HG03575 (cell line): ENCODE results near the gene LRRC26.

Experiments
- ATAC-seq: cut with Tn5 transposase; IDR thresholded peaks from one replicate; pipeline ENCODE4 v1.9.1; 2021; ENCODE audit not compliant: unreplicated experiment, insufficient number of reproducible peaks, low FRiP score; ENCODE audit errors: extremely low read depth

Gene LRRC26

DNA sequence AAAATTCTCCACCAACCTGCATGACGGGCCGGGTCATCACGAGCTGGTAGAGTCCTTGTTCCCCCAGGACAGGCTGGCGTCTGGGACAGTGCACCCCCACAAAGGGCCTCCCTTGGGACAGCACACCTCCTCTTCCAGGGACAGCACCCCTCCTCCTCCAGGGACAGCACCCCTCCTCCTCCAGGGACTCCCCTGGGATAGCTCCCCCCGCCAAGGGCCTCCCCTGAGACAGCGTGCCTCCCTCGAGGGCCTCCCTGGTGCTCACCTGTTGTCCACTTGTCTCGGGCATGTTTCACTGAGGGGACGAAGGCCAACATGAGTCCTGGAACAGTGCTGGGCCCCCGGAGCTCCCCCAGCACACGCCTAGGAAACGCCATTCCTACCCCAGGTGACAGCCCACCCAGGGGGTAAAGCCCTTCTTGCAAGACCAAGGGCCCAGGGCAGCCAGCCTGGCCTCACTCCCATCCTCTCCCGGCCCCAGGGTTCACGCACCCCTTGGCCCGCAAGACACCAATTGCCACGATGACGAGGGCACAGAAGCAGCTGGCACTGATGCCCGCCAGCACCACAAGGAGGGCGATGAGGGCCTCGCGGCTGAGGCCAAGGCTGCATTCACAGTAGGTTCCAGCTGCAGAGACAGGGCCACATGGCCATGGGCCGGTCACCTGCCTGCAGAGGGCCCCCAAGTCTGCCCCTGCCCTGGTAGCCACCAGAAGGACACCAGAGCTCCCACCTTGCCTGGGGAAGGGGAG lies 1.5 kb upstream of the LRRC26 start:
- ATAC-seq, result no peak

DNA sequence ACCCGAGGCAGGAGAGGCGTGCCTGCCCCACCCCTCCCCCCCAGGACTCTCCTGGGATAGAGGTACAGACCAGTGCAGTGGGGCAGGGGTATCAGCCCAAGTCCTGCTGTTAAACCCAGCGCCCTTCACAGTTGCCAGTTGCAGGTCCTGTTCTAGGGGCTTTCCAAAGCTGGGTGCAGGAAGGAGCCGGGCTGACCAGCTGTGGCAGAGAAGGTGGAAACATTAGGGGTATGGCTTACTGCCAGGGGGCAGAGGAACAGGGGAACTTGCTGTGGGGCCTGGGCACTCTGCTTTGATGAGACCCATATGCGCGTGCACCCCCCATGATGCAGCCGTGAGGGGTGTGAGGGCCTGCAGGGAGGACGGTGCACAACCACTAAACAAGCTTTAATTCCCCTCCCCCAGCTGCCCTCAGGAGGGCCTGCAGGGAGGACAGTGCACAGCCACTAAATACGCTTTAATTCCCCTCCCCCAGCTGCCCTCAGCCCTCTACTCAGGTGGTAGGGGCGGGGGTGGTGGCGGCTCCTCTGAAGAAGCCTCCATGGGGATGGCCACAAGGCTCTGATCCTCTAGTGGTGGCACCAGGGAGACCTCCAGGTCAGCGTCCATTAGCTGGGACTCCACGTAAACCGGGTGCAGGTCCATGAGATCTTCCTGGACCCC lies 766 bp upstream of the LRRC26 start:
- no peak for ATAC-seq

DNA sequence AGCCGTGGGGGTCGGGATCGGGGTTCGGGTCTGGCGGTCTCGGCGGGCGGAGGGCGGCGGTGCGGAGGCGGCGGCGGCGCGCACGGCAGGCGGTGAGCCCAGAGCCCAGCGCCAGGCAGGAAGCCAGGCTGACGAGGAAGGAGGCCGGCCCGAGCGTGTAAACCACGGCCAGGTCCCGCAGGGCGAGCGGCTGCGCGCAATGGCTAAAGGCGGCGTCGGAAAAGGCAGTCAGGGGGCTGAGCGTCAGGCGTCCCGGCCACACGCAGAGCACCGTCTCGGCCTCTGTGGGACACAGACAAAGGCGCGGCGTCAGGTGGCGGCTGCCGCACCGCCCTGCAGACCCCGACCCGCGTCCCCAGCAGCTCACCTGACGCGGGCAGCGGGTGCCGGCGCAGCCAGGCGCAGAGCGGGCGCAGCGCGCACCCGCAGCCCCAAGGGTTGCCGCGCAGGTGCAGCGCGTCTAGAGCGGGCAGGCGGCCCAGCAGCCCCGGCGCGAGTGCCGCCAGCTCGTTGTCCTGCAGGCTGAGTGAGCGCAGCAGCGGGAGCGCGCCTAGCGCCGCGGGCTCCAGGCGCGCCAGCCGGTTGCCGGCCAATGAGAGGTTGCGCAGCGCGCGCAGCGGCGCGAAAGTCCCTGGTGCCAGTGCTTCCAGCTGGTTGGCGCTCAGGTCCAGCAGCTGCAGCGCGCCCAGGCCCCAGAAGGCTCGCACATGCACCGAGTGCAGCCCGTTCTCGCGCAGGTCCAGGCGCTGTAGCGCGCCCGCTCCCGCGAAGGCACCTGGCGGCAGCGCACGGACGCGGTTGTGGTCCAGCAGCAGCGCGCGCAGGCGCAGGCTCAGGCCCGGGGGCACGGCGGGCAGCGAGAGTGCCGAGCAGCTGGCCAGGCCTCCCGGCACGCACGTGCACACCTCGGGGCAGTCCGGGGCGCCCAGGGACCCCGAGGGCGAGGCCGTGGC lies 671 bp downstream of the LRRC26 start:
- no peak for ATAC-seq

DNA sequence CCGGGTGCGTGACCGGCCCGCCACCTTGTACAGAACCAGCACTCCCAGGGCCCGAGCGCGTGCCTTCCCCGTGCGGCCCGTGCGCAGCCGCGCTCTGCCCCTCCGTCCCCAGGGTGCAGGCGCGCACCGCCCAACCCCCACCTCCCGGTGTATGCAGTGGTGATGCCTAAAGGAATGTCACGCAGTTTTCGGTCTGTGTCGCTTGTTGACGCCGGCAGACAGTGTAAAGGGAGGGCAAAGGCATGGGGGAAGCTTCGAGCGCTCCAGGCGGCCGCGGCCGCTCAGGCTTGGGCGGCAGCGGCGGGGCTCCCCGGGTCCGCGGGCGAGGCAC lies 1.3 kb downstream of the LRRC26 start:
- no peak for ATAC-seq

DNA sequence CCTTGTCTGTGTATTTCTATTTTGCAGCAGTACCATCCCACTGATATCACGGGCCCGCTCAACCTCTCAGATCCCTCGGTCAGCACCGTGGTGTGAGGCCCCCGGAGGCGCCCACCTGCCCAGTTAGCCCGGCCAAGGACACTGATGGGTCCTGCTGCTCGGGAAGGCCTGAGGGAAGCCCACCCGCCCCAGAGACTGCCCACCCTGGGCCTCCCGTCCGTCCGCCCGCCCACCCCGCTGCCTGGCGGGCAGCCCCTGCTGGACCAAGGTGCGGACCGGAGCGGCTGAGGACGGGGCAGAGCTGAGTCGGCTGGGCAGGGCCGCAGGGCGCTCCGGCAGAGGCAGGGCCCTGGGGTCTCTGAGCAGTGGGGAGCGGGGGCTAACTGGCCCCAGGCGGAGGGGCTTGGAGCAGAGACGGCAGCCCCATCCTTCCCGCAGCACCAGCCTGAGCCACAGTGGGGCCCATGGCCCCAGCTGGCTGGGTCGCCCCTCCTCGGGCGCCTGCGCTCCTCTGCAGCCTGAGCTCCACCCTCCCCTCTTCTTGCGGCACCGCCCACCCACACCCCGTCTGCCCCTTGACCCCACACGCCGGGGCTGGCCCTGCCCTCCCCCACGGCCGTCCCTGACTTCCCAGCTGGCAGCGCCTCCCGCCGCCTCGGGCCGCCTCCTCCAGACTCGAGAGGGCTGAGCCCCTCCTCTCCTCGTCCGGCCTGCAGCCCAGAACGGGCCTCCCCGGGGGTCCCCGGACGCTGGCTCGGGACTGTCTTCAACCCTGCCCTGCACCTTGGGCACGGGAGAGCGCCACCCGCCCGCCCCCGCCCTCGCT lies 1.9 kb downstream of the LRRC26 start:
- no peak for ATAC-seq

DNA sequence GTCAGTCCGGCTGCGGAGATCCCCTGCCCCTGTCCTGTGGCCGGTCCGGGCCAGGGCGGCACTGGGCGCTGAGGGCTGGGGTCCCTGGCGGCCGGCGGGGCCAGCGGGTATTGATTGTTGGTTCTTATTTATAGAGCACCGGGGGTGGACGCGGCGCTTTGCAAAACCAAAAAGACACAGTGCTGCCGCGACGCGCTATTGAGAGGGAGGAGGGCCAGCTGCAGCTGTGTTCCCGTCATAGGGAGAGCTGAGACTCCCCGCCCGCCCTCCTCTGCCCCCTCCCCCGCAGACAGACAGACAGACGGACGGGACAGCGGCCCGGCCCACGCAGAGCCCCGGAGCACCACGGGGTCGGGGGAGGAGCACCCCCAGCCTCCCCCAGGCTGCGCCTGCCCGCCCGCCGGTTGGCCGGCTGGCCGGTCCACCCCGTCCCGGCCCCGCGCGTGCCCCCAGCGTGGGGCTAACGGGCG lies 2.5 kb downstream of the LRRC26 start:
- ATAC-seq, result no peak

DNA sequence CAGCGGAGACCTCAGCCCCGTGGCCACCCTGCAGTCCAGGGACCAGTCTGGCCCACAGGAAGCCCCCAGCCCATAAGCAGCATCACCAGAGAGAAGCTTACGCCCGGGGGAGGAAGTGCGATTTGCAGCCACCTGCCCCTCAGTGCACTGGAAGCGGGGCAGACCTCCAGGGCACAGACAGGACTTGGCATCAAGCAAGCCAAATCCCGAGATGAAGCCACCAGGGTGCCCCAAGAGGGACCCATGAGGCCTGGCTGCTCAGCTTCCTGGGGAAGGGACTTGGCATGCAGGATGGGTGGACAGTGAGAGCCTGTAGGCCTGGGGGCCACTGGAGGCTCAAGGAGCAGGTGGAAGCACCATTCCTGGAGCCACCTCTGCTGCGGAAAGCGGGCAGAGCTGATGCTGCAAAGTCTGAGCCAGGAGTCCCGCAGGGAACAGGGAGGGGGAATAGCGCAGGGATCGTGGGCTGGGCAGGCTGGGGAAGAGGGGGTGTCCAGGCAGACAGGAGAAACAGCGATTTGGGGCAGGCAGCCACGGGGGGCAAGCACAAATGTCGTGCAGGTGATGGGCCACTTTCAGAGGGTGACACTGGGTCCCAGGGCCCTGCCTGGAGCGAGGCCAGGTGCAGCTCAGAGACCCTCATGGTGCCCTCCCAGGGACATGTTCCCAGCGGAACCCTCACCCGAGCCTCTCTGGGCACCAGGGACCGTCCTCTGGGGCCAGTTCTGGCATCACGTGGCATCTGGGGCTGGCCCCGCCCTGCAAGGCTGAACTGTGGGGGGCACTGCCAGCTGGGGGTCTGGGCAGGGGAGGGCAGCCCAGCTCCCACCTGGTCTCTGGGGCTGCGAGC lies 3.2 kb downstream of the LRRC26 start:
- ATAC-seq, result no peak

DNA sequence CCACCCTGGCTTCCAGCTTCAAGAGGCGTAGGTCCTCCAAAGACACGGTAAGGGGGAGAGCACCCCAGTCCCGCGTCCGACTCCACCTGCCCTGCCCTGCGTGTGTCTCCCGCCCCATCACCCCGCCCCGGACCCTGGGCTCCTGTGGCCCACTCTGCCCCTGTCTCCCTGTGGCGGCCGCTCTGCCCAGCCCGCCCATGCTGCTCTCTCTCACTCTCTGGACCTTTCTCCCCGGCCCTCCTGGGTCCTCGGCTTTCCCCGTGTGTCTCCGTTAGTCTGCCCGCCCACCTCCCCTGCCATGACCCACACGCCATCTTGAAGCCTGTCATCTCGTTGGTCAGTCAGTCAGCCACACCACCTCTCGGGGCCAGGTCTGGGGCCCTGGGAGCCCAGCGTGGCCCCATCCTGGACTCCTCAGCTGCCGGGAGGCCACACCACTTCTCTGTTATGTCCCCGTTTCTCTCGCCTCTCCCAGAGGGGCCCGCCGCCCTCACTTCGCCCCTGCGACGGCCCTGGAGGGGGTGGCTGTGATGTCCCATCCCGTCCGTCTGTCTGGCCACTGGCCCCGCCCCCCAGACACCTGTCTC lies 4.5 kb downstream of the LRRC26 start:
- no peak for ATAC-seq

DNA sequence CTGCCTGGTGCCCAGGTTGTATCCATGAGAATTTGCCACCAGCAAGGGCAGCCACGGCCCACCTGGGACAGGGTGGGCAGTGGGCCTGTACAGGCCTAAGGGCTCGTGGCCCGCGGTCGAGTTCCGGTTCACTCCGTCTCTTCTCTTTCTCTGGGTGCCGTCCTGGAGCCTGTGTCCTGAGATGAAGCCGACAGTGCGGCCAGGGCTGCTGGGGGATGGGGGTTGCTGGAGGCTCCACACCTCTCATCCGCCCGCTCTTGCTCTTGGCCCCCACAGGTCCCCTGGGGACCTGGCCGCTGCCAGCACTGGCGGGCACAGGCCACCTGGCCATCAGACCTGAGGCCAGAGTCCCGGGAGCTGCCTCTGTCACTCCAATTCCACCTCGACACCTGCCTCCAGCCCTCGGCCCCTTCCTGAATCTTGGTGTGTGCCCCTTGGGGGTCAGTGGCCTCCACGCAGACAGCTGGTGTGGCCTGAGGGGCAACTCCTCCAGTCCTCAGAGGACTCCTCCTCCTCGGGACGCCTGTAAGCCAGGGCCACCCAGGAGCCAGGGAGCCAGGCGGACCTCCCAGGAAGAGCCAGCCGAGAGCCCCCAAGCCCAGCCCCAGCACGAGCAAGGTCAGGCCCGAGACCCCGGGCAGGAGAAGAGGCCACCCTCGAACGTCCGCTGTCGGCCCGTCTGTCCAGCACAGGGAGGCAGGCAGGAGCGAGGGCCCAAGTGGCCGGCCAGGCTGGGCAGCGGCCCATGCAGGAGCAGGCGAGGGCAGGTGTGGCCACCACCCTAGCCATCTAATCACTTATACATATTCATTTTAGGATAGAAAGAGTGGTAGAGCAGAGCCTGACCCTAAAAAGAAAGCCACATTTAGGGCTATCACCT lies 5.2 kb downstream of the LRRC26 start:
- no peak for ATAC-seq

DNA sequence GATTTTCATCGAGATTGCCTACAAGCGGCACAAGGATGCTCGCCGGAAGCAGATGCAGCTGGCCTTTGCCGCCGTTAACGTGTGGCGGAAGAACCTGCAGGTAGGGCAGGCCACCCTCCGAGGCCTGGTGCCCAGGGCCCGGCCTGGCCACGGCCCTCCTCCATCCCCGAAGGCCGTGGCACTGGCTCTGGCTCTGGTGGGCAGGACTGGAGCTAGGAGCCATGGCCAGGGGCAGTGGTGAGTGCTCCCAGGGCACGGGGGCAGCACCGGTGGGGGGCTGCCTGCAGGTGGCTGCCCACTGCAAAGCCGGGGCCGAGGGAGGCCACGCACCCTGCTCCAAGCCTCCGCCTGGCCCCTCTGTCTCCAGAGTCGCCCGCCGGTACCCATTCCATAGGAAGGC lies 6.0 kb downstream of the LRRC26 start:
- ATAC-seq, result no peak

DNA sequence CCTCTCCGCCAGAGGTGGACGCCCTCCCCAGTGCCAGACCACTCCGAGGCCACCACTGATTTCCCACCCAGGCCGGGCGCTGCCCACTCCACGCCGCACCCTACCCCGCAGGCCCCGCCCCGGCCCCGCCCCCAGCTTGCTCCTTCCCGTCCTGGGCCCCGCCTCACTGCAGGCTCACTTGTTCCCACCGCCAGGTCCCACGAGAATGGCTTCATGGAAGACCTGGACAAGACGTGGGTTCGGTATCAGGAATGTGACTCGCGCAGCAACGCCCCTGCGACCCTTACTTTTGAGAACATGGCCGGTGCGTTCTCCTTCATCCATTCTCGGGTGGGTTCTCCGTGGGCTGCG lies 6.5 kb downstream of the LRRC26 start:
- no peak for ATAC-seq

DNA sequence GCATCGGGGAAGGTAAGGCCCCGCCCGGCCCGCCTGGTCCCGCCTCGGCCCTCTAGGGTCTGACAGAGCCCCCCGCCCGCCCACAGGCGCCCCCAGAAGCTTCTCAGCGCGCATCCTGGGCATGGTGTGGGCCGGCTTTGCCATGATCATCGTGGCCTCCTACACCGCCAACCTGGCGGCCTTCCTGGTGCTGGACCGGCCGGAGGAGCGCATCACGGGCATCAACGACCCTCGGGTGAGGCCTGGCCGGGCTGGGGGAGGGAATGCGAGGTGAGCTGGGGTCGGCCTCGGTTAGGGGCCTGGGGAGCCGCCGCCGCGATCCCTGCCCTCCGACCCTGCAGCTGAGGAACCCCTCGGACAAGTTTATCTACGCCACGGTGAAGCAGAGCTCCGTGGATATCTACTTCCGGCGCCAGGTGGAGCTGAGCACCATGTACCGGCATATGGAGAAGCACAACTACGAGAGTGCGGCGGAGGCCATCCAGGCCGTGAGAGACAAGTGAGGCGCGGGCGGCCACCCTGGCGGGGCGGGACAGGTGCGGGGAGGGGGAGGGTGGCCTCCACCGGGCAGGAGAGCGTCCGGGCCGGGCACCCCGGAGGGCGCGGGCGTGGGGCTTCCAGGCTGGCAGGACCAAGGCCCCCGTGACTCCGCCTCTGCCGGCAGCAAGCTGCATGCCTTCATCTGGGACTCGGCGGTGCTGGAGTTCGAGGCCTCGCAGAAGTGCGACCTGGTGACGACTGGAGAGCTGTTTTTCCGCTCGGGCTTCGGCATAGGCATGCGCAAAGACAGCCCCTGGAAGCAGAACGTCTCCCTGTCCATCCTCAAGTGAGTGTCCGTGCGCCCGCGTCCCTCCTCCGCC lies 7.1 kb downstream of the LRRC26 start:
- no peak for ATAC-seq

DNA sequence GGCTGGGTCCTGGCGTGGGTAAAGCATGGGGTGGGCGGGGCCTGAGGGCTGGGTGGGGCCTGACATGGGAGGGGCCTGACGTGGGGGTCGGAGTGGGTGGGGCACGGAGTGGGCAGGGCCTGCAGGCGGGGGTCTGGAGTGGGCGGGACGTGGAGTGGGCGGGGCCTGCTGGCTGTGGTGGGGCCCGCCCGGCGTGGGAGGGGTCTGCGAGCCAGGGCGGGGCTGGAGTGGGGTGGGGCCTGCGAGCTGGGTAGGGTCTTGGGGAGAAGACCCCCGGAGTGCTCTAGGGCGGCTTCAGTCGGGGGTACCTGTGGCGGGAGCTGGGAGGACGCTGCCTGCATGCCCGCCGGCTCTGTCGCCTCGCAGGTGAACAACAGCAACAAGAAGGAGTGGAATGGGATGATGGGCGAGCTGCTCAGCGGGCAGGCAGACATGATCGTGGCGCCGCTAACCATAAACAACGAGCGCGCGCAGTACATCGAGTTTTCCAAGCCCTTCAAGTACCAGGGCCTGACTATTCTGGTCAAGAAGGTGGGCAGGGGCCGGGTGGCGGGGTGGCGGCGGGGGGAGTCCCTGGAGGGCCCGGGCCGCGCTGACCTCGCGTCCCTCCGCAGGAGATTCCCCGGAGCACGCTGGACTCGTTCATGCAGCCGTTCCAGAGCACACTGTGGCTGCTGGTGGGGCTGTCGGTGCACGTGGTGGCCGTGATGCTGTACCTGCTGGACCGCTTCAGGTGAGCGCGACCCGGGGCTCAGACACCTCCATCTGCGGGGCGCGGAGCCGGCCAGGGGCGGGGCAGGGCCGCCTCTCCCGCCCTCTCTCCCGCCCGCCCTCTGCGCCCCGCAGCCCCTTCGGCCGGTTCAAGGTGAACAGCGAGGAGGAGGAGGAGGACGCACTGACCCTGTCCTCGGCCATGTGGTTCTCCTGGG lies 8.0 kb downstream of the LRRC26 start:
- ATAC-seq, result no peak

DNA sequence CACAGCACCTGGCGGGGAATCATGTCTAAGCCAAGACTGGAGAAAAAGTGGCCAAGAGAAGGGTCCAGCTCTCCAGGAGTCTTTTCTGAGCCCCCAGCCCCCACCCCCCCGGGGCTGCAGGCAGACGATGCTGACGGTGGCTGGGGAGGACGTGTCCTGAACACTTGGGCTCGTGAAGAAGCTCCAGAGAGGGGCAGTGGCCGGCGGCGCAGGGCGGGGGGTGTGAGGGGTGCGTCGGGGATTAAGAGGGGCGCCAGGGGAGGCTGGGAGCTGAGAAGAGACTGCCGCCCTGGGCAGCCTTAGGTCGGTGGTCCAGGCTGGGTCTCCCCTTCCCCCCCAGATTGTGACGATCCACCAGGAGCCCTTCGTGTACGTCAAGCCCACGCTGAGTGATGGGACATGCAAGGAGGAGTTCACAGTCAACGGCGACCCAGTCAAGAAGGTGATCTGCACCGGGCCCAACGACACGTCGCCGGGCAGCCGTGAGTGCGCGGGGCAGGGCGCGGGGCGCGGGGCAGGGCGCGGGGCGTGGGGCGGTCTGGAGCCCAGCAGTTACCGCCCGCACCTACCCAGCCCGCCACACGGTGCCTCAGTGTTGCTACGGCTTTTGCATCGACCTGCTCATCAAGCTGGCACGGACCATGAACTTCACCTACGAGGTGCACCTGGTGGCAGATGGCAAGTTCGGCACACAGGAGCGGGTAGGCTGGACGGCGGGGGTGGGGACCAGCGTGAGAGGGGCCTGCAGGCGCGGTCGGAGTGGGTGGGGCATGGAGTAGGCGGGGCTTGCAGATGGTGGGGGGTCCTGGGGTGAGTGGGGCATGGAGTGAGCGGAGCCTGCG lies 8.9 kb downstream of the LRRC26 start:
- ATAC-seq, result no peak
